Posterior vena cava (tissue), 2 donors: Measurements from ENCODE around the gene MRM3. TPM values are rescaled to one million over a fixed set of nuclear protein-coding genes. Genes with fewer than 3 reads are reported as not detected.
"Not testable (repeated sequence)": the region's sequence is repeated elsewhere in the genome, so short reads cannot be mapped to it uniquely, and the experiment has no call there.

ENCODE experiments used
- DNase-seq: peaks from one replicate; pipeline ENCODE4 v3.0.0-alpha.2; 2020; ENCODE audit warnings: low spot score
- intact Hi-C, 2 donors: fragments of 100-400 bp; cut with DNase I; formaldehyde crosslinking; loops; one replicate each; pipeline versions ENCODE4 v1.14.1 to v1.14.2; 2022 to 2023
- long read RNA-seq, 2 donors: library from polyadenylated mRNA; unstranded; transcript quantifications; one replicate each; pipeline ENCODE4 v2.0.0, GENCODE V29; 2020 to 2021
- total RNA-seq, 2 donors: library from RNA; stranded (reverse); fragmentation: NEBNext Ultra II Directional; extraction: Animal tissue kit (Norgen Biotek cat#: 25700); gene quantifications; one replicate each; pipeline ENCODE4 v1.2.1, GENCODE V29; 2021
- donor health status: DM: yes; HTN: yes; CAD: no.
- donor health status: DM: yes; HTN: yes; CAD: no.

The MRM3 gene
- 1 to 10 TPM; 7.4 to 7.8 TPM for total RNA-seq
- long read RNA-seq, donor 1, partial matches to known transcripts = 0 of 4 reads
- long read RNA-seq, donor 1, other reads (novel, unspliced or antisense) = 0 of 4 reads
- long read RNA-seq, donor 2, transcript MRM3-201 (4 exons, 1,809 nt) = major isoform, 48 of 71 reads
- long read RNA-seq, donor 2, transcript MRM3-203 (3 exons, 727 nt) = minor isoform, 17 of 71 reads
- long read RNA-seq, donor 2, partial matches to known transcripts = 2 of 71 reads
- long read RNA-seq, donor 2, other reads (novel, unspliced or antisense) = 3 of 71 reads

- intact Hi-C loops = no loop called here
- DNase-seq = peak; percentile 98
Measured at GRCh38 chr17:781805-782731, at the start of gene MRM3, which contains the start of gene GLOD4. TSS of gene MRM3 (plus strand) at chr17:782353. CDS start at chr17:782379, 26 bp downstream. TSS of gene GLOD4 (minus strand) at chr17:782280. CDS start at chr17:782255, 25 bp downstream.

GRCh38 chr17:732902-733720 lies 49.0 kb upstream of the MRM3 start:
- peak; percentile 87 for DNase-seq
- intact Hi-C loops = no loop called here

GRCh38 chr17:733743-734142 lies 48.4 kb upstream of the MRM3 start:
- peak; percentile 43 for DNase-seq
- intact Hi-C loops = no loop called here

- no peak for DNase-seq
- intact Hi-C loops = no loop called here
Measured at GRCh38 chr17:737561-738113, 44.5 kb upstream of the MRM3 start.

GRCh38 chr17:740240-741017 lies 41.7 kb upstream of the MRM3 start:
- intact Hi-C loops = no loop called here
- peak; percentile 81 for DNase-seq

- DNase-seq = peak; percentile 19
- intact Hi-C loops = no loop called here
Measured at GRCh38 chr17:742147-742793, 39.9 kb upstream of the MRM3 start.

- intact Hi-C loops = no loop called here
- DNase-seq = no peak
Measured at GRCh38 chr17:743139-743538, 39.0 kb upstream of the MRM3 start.

- intact Hi-C loops = no loop called here
Measured at GRCh38 chr17:744937-745336, 37.2 kb upstream of the MRM3 start.

GRCh38 chr17:745406-745805 lies 36.7 kb upstream of the MRM3 start:
- no peak for DNase-seq
- intact Hi-C loops = no loop called here

More at GRCh38 chr17:744937-745336, 37.2 kb upstream of the MRM3 start:
- no peak for DNase-seq

GRCh38 chr17:746181-746580 lies 36.0 kb upstream of the MRM3 start:
- peak; percentile 42 for DNase-seq

GRCh38 chr17:746783-747629 lies 35.1 kb upstream of the MRM3 start:
- peak; percentile 63 for DNase-seq
- intact Hi-C loops = no loop called here

More at GRCh38 chr17:746181-746580, 36.0 kb upstream of the MRM3 start:
- intact Hi-C loops = no loop called here

- peak; percentile 15 for DNase-seq
- intact Hi-C loops = not testable (repeated sequence)
Measured at GRCh38 chr17:748604-749003, 33.5 kb upstream of the MRM3 start.

- intact Hi-C loops = not testable (repeated sequence)
Measured at GRCh38 chr17:749359-749758, 32.8 kb upstream of the MRM3 start.

GRCh38 chr17:750431-751037 lies 31.6 kb upstream of the MRM3 start:
- intact Hi-C loops = no loop called here

More at GRCh38 chr17:749359-749758, 32.8 kb upstream of the MRM3 start:
- DNase-seq = not testable (repeated sequence)

GRCh38 chr17:751269-752001 lies 30.7 kb upstream of the MRM3 start:
- intact Hi-C loops = no loop called here
- DNase-seq = peak; percentile 82

More at GRCh38 chr17:750431-751037, 31.6 kb upstream of the MRM3 start:
- peak; percentile 61 for DNase-seq
